OCI-LY1 (cell line): ENCODE measurements around the gene BCL2.

Experiments used
- H2AFZ ChIP-seq: fragments of 200-600 bp; sonication (generic), shearing (Covaris generic); 2 replicates; pipeline ENCODE4 v1.6.0; 2014; ENCODE audit warnings: antibody characterized with exemption, mild to moderate bottlenecking, low read length
- H3F3A ChIP-seq: fragments of 200-600 bp; sonication (generic), shearing (Covaris generic); 2 replicates; pipeline ENCODE4 v1.6.0; 2014; ENCODE audit warnings: mild to moderate bottlenecking, antibody characterized with exemption, low read length, moderate library complexity; ENCODE audit not compliant: insufficient read depth
- H3K27ac ChIP-seq: fragments of 200-600 bp; sonication (generic); 2 replicates; pipeline ENCODE4 v1.5.1; 2014; ENCODE audit warnings: low read length, mixed run types, mild to moderate bottlenecking, low read depth; ENCODE audit not compliant: poor library complexity, severe bottlenecking
- H3K27me3 ChIP-seq: fragments of 200-600 bp; sonication (generic); 2 replicates; pipeline ENCODE4 v1.6.0; 2014; ENCODE audit warnings: antibody characterized with exemption, mild to moderate bottlenecking, low read length, moderate library complexity; ENCODE audit not compliant: insufficient read depth
- H3K36me3 ChIP-seq: fragments of 200-600 bp; sonication (generic); 2 replicates; pipeline ENCODE4 v1.6.1; 2014; ENCODE audit warnings: mild to moderate bottlenecking, antibody characterized with exemption, low read length, moderate library complexity, mixed read lengths; ENCODE audit not compliant: insufficient read depth
- H3K4me1 ChIP-seq: fragments of 200-600 bp; sonication (generic); 2 replicates; pipeline ENCODE4 v1.5.1; 2014; ENCODE audit warnings: mild to moderate bottlenecking, low read length, moderate library complexity; ENCODE audit not compliant: insufficient read depth, severe bottlenecking
- H3K4me2 ChIP-seq: fragments of 200-600 bp; sonication (generic), shearing (Covaris generic); 2 replicates; pipeline ENCODE4 v1.6.1; 2014; ENCODE audit warnings: low read length
- H3K4me3 ChIP-seq: fragments of 200-600 bp; sonication (generic); 2 replicates; pipeline ENCODE4 v1.5.1; 2014; ENCODE audit warnings: low read length, low read depth, mild to moderate bottlenecking, mixed read lengths; ENCODE audit not compliant: poor library complexity, severe bottlenecking
- H3K79me2 ChIP-seq: fragments of 200-600 bp; shearing (Covaris generic); 2 replicates; pipeline ENCODE4 v1.6.1; 2016; ENCODE audit warnings: mixed run types, low read length, mixed read lengths; ENCODE audit not compliant: insufficient read depth
- H3K9ac ChIP-seq: fragments of 200-600 bp; sonication (generic), shearing (Covaris generic); 2 replicates; pipeline ENCODE4 v1.6.1; 2014; ENCODE audit warnings: mild to moderate bottlenecking, low read length, mixed read lengths
- H3K9me2 ChIP-seq: fragments of 200-600 bp; sonication (generic), shearing (Covaris generic); 2 replicates; pipeline ENCODE4 v1.6.1; 2014; ENCODE audit warnings: low read depth, mild to moderate bottlenecking, low read length, mixed read lengths
- H3K9me3 ChIP-seq: fragments of 200-600 bp; shearing (Covaris generic); 2 replicates; pipeline ENCODE4 v1.6.1; 2014; ENCODE audit warnings: low read length, mixed read lengths
- H4K20me1 ChIP-seq: fragments of 200-600 bp; sonication (generic), shearing (Covaris generic); 2 replicates; pipeline ENCODE4 v1.6.0; 2016; ENCODE audit warnings: mild to moderate bottlenecking, low read length; ENCODE audit not compliant: insufficient read depth
- CTCF ChIP-seq: fragments of 200-600 bp; sonication (generic), shearing (Covaris generic); IDR thresholded peaks from 2 replicates; pipeline ENCODE4 v1.5.1; 2017; ENCODE audit warnings: mild to moderate bottlenecking, antibody characterized with exemption, low read length, moderate library complexity, mixed read lengths
- EZH2 ChIP-seq: fragments of 200-600 bp; sonication (generic), shearing (Covaris generic); IDR thresholded peaks from 2 replicates; pipeline ENCODE4 v1.8.0; 2017; ENCODE audit warnings: borderline replicate concordance, mixed run types, mild to moderate bottlenecking, antibody characterized with exemption, low read length, moderate library complexity, mixed read lengths

Gene BCL2

GRCh38 chr18:63169853-63170252, 149.7 kb downstream of the BCL2 start:
- TF ChIP-seq EZH2, result no peak
- peaks cover 35% of the 10 kb centered on the region for H3K4me1 ChIP-seq
- H2AFZ ChIP-seq, result no peak overlapping the region
- H3K27me3 ChIP-seq, result no peaks in the 10 kb centered on the region
- H3K9me3 ChIP-seq, result no peaks in the 10 kb centered on the region
- no peaks in the 10 kb centered on the region for H3F3A ChIP-seq
- H3K9me2 ChIP-seq, result no peaks in the 10 kb centered on the region
- peaks cover 50% of the 10 kb centered on the region for H3K79me2 ChIP-seq
- no peaks in the 10 kb centered on the region for H4K20me1 ChIP-seq
- no peak overlapping the region for H3K4me3 ChIP-seq
- H3K27ac ChIP-seq, result no peak overlapping the region
- no peak overlapping the region for H3K9ac ChIP-seq
- peaks cover 72% of the 10 kb centered on the region for H3K36me3 ChIP-seq
- no peak overlapping the region for H3K4me2 ChIP-seq

GRCh38 chr18:63168287-63168686, 151.3 kb downstream of the BCL2 start:
- TF ChIP-seq CTCF (no peak), EZH2 (no peak)
- Histone ChIP-seq H3K4me2 (no peak overlapping the region), H4K20me1 (no peaks in the 10 kb centered on the region), H3K27me3 (no peaks in the 10 kb centered on the region), H3K9ac (no peak overlapping the region), H3K4me3 (no peak overlapping the region), H3K9me2 (no peaks in the 10 kb centered on the region), H3K4me1 (peaks cover 39% of the 10 kb centered on the region), H3K9me3 (no peaks in the 10 kb centered on the region), H3K36me3 (peaks cover 78% of the 10 kb centered on the region), H3F3A (no peaks in the 10 kb centered on the region), H3K79me2 (peaks cover 48% of the 10 kb centered on the region), H2AFZ (no peak overlapping the region), H3K27ac (no peak overlapping the region)

GRCh38 chr18:63166142-63166541, 153.4 kb downstream of the BCL2 start:
- Histone ChIP-seq H3K9me2 (no peaks in the 10 kb centered on the region), H4K20me1 (no peaks in the 10 kb centered on the region), H3K36me3 (peaks cover 70% of the 10 kb centered on the region), H3K4me3 (no peak overlapping the region), H3K79me2 (peaks cover 36% of the 10 kb centered on the region), H3K4me1 (peaks cover 60% of the 10 kb centered on the region), H2AFZ (no peak overlapping the region), H3K27me3 (no peaks in the 10 kb centered on the region), H3K4me2 (no peak overlapping the region), H3K27ac (peak overlapping the region; percentile 17), H3K9me3 (no peaks in the 10 kb centered on the region), H3F3A (no peaks in the 10 kb centered on the region), H3K9ac (no peak overlapping the region)
- TF ChIP-seq EZH2 (no peak), CTCF (no peak)

- H3K4me1 ChIP-seq, result peaks cover 70% of the 10 kb centered on the region
- no peaks in the 10 kb centered on the region for H3K9me2 ChIP-seq
- TF ChIP-seq EZH2 (no peak), CTCF (no peak)
- peak overlapping the region; percentile 99 for H3K27ac ChIP-seq
- no peaks in the 10 kb centered on the region for H3F3A ChIP-seq
- no peaks in the 10 kb centered on the region for H4K20me1 ChIP-seq
- peak overlapping the region; percentile 74; the same call in 1 of the 2 replicates for H3K4me2 ChIP-seq
- peaks cover 57% of the 10 kb centered on the region for H3K36me3 ChIP-seq
- H3K79me2 ChIP-seq, result peaks cover 44% of the 10 kb centered on the region
- H3K4me3 ChIP-seq, result no peak overlapping the region
- H3K27me3 ChIP-seq, result no peaks in the 10 kb centered on the region
- H3K9ac ChIP-seq, result no peak overlapping the region
- H2AFZ ChIP-seq, result no peak overlapping the region
- H3K9me3 ChIP-seq, result no peaks in the 10 kb centered on the region
These were observed 155.2 kb downstream of the BCL2 start for GRCh38 chr18:63164396-63164795.
